ENCODE measurements around the gene FAHD1. TPM values are rescaled to one million over a fixed set of nuclear protein-coding genes. Genes with fewer than 3 reads are reported as not detected.

FAHD1 gene
- total RNA-seq, 1 donor from 2014 or later = 84.5 TPM

Other genes with a start within 250 kb of the FAHD1 start
- gene IFT140, start 215.1 kb upstream of the FAHD1 start, total RNA-seq = 11.3 and 17.4 TPM in 2 replicates
- gene CRAMP1, start 214.8 kb upstream of the FAHD1 start, total RNA-seq = 7.1 and 12.9 TPM in 2 replicates
- 42.5 and 56.1 TPM in 2 replicates for gene JPT2, start 148.9 kb upstream of the FAHD1 start, total RNA-seq
- 13.9 and 25.7 TPM in 2 replicates for gene MAPK8IP3, start 121.0 kb upstream of the FAHD1 start, total RNA-seq
- gene NME3, start 55.7 kb upstream of the FAHD1 start, total RNA-seq = 33.0 and 37.6 TPM in 2 replicates
- gene EME2, start 54.4 kb upstream of the FAHD1 start, total RNA-seq = 2.6 and 4.6 TPM in 2 replicates
- gene MRPS34, start 54.1 kb upstream of the FAHD1 start, total RNA-seq = 48.1 and 58.2 TPM in 2 replicates
- gene SPSB3, start 44.6 kb upstream of the FAHD1 start, total RNA-seq = 35.3 and 54.2 TPM in 2 replicates
- gene NUBP2, start 44.2 kb upstream of the FAHD1 start, total RNA-seq = 58.9 and 76.7 TPM in 2 replicates
- gene IGFALS, start 33.5 kb upstream of the FAHD1 start, total RNA-seq = not detected in 2 replicates
- 53.5 and 82.7 TPM in 2 replicates for gene HAGH, start 381 bp upstream of the FAHD1 start, total RNA-seq
- gene MEIOB, start 45.0 kb downstream of the FAHD1 start, total RNA-seq = not detected in 2 replicates
- gene HS3ST6, start 91.2 kb downstream of the FAHD1 start, total RNA-seq = not detected in 2 replicates
- 10.4 and 11.9 TPM in 2 replicates for gene MSRB1, start 116.0 kb downstream of the FAHD1 start, total RNA-seq
- not detected in 2 replicates for gene RPL3L, start 127.5 kb downstream of the FAHD1 start, total RNA-seq
- gene NDUFB10, start 132.3 kb downstream of the FAHD1 start, total RNA-seq = 137 and 147 TPM in 2 replicates
- 2,692 and 2,867 TPM in 2 replicates for gene RPS2, start 137.6 kb downstream of the FAHD1 start, total RNA-seq
- not detected in 2 replicates for gene RNF151, start 139.7 kb downstream of the FAHD1 start, total RNA-seq
- gene TBL3, start 144.8 kb downstream of the FAHD1 start, total RNA-seq = 31.7 and 41.5 TPM in 2 replicates
- gene NOXO1, start 154.3 kb downstream of the FAHD1 start, total RNA-seq = 0.13 TPM in 1 of 2 replicates, not detected in the other
- gene GFER, start 157.0 kb downstream of the FAHD1 start, total RNA-seq = 9.7 and 10.3 TPM in 2 replicates
- 1.3 and 1.5 TPM in 2 replicates for gene SYNGR3, start 162.8 kb downstream of the FAHD1 start, total RNA-seq
- 9.2 and 12.9 TPM in 2 replicates for gene ZNF598, start 182.6 kb downstream of the FAHD1 start, total RNA-seq
- 0.25 and 1.3 TPM in 2 replicates for gene NPW, start 192.6 kb downstream of the FAHD1 start, total RNA-seq
- 48.5 and 64.6 TPM in 2 replicates for gene NHERF2, start 199.7 kb downstream of the FAHD1 start, total RNA-seq
- 22.4 and 39.3 TPM in 2 replicates for gene NTHL1, start 220.6 kb downstream of the FAHD1 start, total RNA-seq
- 23.6 and 36.4 TPM in 2 replicates for gene TSC2, start 220.8 kb downstream of the FAHD1 start, total RNA-seq